ENCODE measurements around the gene ADGRD1.

ADGRD1 gene

GRCh38 chr12:130967636-130968035 lies 13.9 kb downstream of the ADGRD1 start:
- DNase-seq, result no peak

GRCh38 chr12:130968611-130969010 lies 14.9 kb downstream of the ADGRD1 start:
- no peak for DNase-seq

GRCh38 chr12:130969223-130969622 lies 15.5 kb downstream of the ADGRD1 start:
- no peak for DNase-seq

- no peak for DNase-seq
Measured at GRCh38 chr12:130970165-130970907, 16.6 kb downstream of the ADGRD1 start.

GRCh38 chr12:130970908-130971233 lies 17.2 kb downstream of the ADGRD1 start:
- no peak for DNase-seq

- no peak for DNase-seq
Measured at GRCh38 chr12:130971925-130972585, 18.3 kb downstream of the ADGRD1 start.

GRCh38 chr12:130972586-130972950 lies 18.9 kb downstream of the ADGRD1 start:
- no peak for DNase-seq

GRCh38 chr12:130973109-130973508 lies 19.4 kb downstream of the ADGRD1 start:
- DNase-seq, result no peak

- DNase-seq, result no peak
Measured at GRCh38 chr12:130973906-130974305, 20.2 kb downstream of the ADGRD1 start.

- DNase-seq, result no peak
Measured at GRCh38 chr12:130975116-130975515, 21.4 kb downstream of the ADGRD1 start.

GRCh38 chr12:130976171-130976720 lies 22.5 kb downstream of the ADGRD1 start:
- DNase-seq, result no peak

GRCh38 chr12:130977046-130977742 lies 23.5 kb downstream of the ADGRD1 start:
- DNase-seq, result no peak

- DNase-seq, result no peak
Measured at GRCh38 chr12:130977743-130978095, 24.0 kb downstream of the ADGRD1 start.

GRCh38 chr12:130978785-130979184 lies 25.1 kb downstream of the ADGRD1 start:
- DNase-seq, result no peak

GRCh38 chr12:130981074-130981742 lies 27.5 kb downstream of the ADGRD1 start:
- DNase-seq, result no peak

GRCh38 chr12:130981911-130982310 lies 28.2 kb downstream of the ADGRD1 start:
- DNase-seq, result no peak

- no peak for DNase-seq
Measured at GRCh38 chr12:130982565-130983225, 29.0 kb downstream of the ADGRD1 start.

- DNase-seq, result no peak
Measured at GRCh38 chr12:130983328-130984017, 29.8 kb downstream of the ADGRD1 start.

- no peak for DNase-seq
Measured at GRCh38 chr12:130984183-130985058, 30.7 kb downstream of the ADGRD1 start.

- DNase-seq, result no peak
Measured at GRCh38 chr12:130987151-130987931, 33.6 kb downstream of the ADGRD1 start.

Measured in bone marrow (tissue), 2 donors.